HG02870 (cell line): ENCODE results near the gene SFT2D3.

ENCODE experiments used
- ATAC-seq: cut with Tn5 transposase; IDR thresholded peaks from one replicate; pipeline ENCODE4 v1.9.1; 2021; ENCODE audit warnings: mild to moderate bottlenecking, moderate library complexity; ENCODE audit not compliant: unreplicated experiment

SFT2D3 gene

DNA sequence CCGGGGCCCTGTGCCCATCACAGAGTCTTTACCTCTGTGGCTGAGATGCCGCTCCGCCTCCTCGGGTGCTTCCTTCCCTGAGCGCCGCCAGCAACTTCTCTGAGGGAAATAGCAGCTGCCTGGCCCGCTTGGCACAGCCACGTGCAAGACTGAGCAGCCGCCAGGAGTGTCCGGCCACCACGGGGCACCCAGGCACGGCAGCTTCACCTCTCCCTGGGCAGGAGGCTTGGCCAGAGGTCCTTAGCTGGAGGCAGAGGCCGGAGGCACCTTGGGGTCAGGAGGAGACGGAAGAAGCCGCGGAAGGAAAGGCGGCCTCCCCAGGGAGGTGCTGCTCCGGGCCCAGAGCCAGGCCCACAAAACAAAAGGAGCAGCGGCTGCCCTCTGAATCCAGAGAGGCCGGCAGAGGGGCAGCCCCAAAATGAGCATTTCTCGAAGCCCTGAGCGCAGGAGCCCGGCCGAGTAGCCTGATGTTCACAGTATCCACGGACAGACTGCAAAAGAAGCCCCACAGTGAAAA, 20.0 kb upstream of the SFT2D3 start:
- ATAC-seq = no peak

DNA sequence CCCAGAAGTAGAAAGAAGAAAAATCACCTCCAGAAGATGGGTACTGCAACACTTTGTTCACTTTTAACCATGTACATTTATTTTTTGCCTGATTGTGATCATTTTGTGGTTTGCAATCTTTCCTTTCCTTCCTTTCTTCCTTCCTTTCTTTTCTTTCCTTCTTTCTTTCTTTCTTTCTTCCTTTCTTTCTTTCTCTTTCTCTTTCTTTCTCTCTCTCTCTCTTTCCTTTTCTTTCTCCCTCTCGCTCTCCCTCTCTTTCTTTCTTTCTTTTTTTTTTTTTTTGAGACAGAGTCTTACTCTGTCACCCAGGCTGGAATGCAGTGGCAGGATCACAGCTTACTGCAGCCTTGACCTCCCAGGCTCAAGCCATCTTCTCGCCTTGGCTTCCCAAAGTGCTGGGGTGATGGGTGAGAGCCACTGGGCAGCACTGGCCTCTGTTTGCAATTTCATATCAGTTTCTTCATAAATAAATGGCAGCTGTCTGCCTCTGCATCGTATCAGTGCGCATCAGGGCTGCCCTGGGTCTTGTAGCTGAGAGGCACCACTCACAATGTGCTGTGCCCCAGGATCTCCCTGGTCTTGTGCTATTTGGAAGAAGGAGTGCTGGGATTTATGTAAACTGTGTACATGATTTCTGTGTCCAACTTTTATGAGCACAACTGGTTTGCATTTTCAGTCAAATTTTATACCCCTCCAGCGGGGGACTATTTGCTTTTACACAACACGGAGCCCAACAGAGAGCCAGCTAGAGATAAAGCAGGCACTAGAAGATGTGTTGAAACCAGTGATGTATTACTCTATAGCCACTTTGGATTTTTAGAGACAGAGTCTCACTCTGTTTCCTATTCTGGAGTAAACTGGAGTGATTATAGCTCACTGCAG, 19.1 kb upstream of the SFT2D3 start:
- no peak for ATAC-seq

DNA sequence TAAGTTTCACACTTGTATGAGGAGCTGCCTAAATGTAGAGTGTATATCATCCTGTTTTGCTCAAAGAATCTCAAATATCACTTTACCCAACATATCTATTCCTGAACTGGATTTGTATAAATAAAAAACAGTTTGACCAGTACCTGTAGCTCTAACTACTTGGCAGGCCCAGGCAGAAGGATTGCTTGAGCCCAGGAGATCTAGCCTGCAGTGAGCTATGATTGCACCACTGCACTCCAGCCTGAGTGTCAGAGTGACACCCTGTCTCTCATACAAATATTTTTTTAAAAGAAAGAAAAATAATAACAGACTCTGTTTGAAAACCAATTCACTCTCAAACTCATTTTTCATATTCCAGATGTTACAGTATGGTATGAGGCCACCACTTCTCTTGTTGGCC, 18.2 kb upstream of the SFT2D3 start:
- ATAC-seq = no peak

DNA sequence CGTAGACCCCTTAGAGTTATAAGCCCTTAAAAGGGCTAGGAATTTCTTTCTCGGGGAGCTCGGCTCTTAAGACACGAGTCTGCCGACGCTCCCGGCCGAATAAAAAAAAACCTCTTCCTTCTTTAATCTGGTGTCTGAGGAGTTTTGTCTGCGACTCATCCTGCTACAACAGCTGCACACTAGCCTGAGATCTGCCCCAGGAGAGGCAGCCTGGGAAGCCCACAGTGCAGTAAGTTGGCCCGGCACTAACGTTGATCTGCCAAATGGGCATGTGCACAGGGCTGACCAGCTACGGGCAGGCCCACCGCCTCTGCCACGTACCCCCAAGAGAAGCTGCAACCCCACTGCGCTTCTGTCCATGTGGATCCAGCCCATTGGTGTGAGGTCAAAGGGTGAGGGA, 17.5 kb upstream of the SFT2D3 start:
- no peak for ATAC-seq

DNA sequence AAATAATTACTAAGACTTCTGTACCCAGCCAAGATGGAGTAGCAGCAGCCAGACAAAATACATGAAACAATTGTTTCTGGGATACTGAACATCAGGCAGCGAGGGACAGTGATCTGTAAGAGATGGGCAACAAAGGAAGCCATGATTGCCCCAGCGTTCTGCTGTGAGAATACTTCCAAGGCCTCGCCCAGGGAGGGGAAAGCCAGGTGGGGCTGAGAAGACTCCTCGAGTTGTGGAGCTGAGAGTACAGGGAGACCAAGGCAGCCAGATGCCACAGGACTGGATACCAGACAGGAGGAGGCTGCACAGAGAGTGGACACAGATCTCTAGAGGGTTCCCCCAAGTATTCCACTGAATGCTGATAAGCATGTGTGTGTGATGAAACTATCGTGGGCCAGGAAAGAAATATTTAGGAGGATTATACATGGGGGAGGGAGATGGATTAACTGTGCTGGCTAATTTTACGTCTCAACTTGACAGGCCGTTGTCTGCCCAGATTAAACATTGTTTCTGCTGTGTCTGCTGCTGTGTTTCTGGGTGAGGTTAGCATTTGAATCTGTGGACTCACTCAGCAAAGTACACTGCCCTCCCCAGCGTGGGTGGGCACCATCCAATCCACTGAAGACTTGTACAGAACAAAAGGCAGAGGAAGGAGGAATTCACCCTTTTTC, 15.8 kb upstream of the SFT2D3 start:
- ATAC-seq = no peak

DNA sequence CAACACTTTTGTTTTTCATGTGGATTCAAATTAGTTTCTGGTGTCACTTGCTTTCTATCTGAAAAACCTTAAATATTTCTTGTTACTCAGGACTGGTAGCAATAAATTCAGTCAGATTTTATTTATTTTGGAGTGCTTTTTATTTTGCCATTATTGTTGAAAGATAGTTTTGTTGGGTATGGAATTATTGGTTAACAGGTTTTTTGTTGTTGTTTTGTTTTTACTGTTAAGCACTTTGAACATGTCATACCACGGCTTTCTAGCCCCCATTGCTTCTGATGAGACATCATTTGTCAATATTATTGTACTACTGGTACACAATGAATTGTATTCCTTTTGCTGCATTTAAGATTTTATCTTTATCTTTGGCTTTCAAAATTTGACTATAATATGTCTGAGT, 12.9 kb upstream of the SFT2D3 start:
- no peak for ATAC-seq

DNA sequence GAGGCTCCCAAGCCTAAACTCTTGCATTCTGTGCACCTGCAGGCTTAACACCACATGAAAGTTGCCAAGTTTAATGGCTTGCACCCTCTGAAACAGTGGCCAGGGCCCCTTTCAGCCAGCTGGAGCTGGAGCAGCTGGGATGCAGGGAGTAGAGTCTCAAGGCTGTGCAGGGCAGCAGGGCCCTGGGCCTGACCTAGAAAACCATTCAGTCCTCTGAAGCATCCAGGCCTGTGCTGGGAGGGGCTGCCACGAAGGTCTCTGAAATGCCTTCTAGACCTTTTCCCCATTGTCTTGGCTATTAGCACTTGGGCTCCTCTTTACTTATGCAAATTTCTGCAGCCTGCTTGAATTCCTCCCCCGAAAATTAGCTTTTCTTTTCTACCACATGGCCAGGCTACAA, 10.6 kb upstream of the SFT2D3 start:
- ATAC-seq = no peak

DNA sequence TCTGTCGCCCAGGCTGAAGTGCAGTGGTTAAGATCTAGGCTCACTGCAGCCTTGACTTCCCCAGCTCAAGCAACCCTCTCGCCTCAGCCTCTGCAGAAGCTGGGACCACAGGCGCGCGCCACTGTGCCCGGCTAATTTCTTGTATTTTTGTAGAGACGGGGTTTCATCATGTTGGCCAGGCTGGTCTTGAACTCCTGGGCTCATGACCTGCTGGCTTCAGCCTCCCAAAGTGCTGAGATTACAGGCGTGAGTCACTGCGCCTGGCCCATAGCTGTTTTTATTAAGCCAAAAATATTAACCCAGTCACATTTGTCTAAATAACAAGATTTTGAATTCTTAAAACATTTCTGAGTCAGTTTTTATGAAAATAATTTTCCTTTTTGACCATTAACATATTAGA, 6.3 kb upstream of the SFT2D3 start:
- ATAC-seq = no peak

DNA sequence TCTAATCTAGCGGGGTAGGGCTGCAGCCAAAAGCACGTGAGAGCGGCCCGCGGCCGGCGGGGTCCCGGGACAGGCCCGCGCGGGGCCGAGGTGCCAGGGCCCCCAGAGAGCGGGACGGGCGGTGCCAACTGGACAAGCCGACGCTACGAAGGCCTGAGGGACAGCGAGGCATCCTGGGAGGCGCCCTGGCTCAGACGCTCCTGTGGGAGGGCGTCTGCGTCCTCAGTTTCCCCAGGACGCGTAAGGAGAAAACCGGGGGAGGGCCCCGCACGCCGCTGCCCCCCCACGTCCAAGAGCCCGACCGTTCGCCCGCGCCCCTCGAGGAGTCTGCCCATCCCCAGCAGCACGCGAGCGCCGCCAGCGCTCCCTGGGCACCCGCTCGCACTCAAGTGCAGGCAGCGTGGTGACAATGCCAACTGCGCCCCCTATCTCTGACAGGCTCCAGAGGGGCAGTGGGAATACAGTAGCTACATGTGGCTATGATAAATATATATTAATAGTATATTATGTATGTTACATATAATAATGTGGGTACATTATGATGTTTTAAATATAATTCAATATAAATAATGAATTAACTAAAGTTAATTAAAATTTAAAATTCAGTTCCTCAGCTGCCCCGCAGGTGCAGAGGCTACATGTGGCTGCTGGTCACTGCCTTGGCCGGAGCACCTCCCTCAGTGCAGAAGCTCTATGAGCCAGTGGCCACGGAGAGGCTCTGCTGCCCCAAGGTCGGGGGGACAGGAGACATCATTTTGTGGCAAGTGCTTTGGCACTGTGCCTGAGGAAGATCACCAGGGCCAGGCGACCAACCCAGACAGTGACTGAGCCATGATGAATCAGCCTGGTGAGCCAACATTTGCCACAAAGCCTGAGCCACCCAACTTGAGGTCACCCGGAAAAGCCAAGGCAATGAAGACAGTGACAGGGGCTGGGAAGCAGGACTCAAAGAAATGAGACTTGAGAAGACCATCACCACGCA, 5.5 kb upstream of the SFT2D3 start:
- no peak for ATAC-seq

DNA sequence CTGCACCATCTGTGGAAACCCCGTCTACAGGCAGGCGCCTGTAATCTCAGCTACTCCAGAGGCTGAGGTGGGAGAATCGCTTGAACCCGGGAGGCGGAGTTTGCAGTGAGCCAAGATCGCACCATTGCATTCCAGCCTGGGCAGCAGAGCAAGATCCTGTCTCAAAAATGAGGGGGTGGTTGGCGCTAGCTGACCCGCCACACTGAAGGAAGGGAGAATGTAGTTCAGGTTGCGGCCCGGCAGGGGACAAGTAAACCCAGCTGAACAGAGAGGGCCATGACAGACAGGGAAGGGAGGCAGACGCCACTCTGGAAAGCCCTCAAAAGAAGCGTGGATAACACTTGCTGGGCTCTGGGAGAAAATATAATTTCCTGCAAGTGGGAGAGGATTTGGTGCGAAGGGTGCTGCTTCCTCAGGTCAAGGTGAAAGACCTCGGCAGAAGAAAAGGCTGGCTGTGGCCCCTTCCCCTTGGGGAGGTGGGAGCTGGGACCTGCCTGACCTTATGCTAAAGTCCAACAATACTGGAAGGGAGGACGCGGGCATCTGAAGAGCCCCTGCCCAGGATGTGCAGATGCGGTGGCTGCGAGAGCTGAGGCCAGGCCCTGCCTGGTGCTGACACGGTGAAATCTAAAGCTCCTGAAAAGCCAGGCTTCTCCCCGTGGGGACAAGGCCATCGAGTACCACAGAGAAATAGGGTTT, 3.7 kb upstream of the SFT2D3 start:
- no peak for ATAC-seq

DNA sequence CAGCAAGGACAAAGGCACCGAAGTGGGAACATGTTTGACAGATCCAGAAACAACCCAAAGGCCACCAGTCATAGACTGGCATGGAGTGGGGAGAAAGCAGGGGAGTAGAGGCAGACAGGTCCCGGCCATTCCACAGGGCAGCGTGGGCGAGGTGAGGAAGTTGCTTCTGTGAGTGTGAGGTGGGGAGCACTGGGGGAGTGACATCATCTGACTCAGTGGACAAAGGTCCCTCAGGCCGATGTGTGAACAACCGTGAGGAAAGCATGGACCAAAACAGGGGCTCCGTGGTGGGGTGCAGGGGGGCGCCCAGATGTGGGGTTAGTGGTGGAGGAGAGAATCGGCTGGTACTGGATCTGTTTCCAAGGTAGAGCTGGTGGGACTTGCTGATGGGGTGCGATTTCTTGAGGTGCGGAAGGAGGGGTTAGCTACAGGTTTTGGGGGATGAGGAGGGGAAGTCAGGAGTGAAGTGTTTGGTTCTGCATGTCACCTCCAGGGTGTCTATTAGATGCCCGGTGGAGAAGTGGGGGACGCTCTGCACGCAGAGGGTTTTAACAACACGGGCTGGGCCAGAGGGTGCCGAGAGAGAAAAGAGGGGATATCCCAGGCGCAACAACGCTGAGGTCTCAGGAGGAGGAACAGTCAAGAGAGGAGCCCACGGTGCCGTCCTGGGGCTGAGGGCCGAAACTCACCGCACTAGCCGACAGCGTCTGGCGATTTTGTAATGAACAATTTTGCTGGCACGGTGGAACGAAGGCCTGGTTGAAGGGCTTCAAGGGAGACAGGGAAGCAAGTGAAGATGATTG, 2.5 kb upstream of the SFT2D3 start:
- no peak for ATAC-seq

DNA sequence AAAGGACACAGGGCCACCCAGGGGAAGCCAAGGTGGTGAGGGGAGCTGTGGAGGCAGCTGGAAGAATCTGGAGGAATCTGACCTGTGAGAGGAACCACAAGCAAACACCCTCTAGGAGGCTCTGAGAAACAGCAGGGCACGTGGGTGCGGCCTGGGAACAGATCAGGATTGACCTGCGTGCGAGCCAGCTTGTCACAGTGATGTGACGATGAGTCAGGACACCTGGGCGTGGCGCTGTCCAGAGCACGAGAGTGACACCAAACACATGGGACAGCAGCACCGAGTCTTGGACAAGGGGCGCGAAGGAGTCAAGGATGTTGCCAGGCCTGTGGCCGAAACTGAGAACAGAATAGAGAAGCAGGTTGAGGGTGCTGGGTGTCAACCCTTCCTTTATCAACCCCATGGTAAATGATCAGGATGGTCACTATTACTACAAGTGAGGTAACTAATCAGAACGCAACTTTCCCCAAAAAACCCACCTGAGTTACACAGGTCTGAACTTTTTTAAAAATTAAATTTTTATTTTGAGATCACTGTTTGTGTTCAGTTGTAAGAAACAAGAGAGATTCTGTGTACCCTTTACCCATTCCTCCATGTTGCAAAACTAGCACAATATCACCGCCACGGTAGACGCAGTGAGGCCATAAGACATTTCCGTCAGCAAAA, 637 bp upstream of the SFT2D3 start:
- peak; percentile 49 for ATAC-seq

DNA sequence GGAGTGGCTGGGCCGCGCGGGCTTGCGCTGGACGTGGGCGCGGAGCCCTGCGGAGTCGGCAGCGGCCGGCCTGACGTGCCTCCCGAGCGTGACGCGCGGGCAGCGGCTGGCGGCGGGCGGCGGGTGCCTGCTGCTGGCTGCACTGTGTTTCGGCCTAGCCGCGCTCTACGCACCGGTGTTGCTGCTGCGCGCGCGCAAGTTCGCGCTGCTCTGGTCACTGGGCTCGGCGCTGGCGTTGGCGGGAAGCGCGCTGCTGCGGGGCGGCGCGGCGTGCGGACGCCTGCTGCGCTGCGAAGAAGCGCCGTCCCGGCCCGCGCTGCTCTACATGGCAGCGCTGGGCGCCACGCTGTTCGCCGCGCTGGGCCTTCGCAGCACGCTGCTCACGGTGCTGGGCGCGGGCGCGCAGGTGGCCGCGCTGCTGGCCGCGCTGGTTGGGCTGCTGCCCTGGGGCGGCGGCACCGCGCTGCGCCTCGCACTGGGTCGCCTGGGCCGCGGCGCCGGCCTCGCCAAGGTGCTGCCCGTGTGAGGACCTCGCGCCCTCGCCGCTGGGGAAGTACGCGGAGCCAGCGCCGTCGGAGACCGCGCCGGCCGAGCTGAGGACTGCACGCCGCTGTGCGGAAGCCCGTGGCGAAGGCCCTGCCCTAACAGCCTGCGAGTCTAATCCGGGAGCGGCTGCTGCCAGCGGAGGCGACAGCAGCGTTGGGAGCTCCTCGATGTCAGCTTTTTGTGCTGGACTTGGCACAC, 526 bp downstream of the SFT2D3 start:
- ATAC-seq = peak; percentile 34

DNA sequence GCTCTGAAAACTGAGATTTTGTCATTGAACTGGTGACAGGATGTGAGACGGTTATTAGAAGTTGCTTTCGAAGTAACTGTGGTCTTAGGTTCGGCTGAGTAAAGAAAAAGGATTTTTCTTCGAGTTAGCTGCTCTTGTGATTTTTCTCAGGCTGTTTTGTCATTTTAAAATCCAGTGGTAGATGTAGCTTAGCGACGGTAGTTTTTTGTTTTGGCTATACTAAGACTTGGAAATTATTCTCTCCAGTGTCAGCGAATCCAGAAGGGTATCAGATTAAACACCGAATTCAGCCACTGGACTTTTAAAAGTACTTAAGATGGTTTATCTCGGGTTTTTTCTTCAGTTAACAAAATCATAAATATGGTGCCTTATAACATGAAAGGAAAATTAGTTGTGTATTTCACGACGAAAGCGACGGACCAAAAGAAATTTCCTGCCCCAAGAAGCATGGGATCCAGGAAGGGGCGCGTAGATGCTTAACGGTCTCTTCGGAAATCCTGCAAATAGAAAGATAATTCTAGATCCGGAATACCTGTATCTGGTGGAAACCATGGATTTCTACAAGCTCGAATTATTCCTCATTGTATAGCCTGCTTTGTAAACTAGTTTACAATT, 1.2 kb downstream of the SFT2D3 start:
- ATAC-seq = no peak

DNA sequence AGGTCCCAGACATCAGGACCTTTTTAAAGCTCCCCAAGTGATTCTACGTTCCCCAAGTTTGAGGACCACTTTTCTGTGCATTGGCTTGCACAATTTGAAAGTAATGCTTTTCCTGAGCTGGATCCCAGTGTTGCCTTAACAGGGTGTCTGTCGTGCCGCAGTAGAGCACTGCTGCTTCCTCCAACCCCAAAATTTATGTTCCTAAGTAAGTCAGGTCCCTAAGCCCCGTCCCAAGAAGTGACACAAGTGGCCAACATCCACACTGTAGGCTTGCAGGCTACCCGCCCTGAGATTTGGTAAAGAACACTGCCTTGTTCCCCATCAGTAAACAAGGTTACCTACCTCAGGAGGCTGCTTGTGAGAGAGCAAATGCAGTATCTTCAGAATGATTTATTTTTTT, 2.0 kb downstream of the SFT2D3 start:
- ATAC-seq = no peak

DNA sequence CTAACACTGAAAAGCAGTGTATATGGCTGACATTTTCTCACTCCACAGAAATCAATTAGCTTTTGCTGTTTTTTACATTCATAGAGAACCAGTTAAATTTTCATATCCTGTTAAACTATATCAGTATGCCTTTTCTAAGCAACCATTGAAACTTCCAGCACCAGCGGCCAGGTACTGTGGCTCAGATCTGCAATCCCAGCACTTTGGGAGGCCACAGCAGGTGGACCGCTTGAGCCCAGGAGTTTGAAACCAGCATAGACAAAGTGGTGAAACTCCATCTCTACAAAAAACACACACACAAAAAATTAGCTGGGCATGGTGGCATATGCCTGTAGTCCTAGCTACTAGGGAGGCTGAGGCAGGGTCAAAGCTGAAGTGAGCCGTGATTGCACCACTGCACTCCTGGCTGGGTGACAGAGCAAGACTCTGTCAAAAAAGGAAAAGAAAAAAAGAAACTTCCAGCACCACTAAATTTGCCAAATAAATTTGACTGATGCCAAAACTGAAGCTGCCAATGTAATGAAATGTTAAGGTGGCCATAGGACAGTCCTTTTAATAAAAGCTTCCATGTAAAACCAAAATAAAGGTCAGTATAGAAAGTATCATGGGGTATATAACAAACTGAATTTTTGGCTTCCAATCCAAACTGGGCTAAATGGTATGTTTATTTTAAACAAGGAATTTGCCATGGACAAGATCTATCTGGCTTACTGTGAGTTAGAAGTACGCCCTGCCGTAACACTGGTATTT, 3.5 kb downstream of the SFT2D3 start:
- ATAC-seq = no peak

DNA sequence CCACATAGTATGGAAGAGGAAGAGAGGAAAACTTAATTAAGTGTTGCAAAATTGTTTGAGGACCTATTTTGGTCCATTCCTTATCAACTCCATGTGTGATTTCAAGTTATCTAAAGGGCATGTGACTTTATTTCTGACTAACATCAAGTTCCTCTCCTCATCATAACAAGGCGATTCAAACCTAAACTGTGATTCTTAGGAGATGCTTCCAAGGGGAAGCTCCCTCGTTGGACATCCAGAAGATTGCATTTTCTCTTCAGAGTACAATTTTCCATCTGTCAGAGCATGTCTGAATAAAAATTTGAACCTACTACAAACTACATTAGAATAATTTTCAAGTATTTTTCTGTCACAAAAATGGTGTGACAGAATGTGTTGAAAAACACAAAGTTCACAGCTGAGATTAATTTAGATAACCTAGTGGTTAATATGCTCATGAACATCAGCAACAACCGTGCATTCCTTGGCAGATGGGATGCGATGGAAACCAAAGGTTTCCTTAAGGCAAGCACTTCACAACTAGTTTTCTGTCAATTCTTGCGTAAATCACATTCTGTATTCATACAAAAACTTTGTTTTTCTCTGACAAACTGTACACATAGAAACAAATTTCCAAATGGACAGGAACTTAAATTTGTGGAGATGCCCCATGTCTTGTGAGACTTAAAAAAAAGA, 4.2 kb downstream of the SFT2D3 start:
- ATAC-seq = no peak
